NOMO-1 treated with dmso at 0.1 percent for 144 hours (cell line): ENCODE results near the gene RAD51B.
"Not testable (repeated sequence)": the region's sequence is repeated elsewhere in the genome, so short reads cannot be mapped to it uniquely, and the experiment has no call there.

Source experiments
- DNase-seq: peaks from one replicate; lab custom pipeline; 2025; ENCODE audit not compliant: unreplicated experiment; lab: John Stamatoyannopoulos, UW

The RAD51B gene

DNA sequence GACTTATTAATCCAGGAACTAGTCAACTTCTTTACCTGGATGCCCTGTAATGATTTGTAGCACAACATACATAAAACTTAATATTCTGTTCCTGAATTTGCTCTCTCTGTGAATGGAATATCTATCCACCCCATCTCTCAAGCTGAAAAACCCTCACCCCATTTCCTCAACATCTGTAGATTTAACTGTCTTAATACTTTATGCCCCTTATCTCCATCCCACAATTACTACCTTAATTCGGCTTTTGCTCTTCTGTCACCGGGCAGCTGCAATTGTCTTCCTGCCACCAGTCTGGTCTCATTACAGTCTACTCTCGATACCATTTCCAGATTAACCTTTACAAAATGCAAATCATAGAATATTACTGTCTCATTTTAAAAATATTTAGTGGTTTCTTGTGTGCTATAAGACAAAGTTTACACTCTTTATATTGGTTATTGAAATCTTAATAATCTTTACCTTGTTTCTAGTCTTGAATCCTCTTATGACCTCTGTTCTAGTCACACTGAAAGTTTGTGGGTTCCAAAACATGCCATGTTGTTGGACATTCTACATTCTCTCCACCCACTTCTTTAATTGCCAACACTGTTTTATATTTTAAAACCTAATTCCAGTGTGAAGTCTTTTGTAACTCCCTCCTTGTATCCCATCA, 347.3 kb downstream of the RAD51B start:
- DNase-seq, result no peak

DNA sequence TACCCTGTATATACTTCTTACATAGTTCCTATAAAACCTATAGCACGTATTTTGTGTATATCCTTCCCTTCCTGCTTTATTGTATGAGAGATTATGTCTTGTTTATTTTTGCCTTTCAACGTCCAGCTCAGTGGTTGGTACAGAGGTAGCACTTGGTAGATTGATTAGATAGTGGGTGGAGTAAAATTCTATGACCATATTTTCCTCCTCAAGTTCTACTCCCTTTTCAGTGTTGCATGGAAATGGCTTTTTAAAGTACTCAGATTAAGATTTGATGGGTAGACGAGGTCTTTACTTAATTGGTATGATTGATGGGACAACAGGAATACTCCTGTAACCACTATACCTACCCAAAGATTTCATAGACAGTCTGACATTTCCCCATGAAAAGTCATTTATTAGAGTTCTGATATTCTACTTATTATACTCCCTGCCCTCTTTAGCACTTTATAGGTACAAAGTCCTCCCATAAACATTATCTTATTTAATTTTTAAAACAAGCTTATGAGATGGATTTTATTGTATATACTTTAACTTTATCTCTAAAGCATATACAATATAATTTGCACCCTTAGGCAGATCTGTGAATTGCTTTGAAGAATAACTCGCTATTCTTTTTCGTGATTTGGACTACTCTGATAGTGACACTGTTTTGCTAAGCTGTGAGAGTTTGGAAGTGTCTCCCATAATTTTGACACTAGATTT, 348.0 kb downstream of the RAD51B start:
- DNase-seq, result no peak

DNA sequence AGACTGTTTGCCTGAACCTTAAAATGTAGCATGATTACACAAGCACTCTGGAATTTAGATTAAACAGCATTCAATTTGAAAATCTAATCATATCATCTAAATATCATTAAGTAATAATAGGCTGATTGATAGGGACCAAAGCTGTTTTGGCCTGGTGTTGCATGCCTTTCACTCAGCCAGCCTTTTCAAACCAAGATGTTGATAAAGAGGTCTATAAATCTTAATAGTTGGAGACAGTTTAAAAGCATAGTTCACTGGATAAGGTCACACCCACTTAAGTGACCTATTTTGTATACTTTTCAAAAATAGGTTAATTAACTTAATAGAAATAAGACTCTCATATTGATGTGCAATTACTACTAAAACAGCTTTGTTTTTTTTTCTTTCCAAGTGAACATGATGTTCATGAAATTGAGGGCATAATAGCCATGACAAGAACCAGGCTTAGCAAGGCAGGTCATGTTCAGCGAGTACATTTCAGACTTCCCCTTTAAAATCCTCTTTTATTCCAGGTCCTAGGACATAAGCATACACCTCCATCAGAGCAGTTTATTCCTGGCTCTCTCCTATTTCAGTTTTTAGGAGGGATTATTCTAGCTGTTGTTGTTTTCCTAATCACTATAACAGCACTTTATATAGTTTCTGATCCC, 349.0 kb downstream of the RAD51B start:
- DNase-seq, result no peak

DNA sequence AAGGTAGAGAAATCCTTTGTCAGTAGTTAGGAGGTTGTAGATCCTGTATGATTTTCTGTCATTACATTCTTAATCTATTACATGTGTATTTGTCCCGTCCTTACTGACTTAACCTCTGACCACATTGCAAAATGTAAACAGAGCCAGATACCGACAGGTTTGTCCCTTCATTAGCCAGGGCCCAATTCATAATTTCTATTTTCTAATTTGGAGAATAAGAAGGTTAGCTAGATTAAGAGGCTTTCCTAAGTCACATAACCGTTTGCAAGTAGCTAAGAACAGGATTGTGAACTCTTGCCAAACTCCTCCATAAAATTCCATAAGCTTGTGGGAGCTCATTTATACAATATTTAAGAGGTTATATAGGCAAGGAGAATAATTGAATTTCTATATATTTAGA, 352.6 kb downstream of the RAD51B start:
- DNase-seq, result no peak

DNA sequence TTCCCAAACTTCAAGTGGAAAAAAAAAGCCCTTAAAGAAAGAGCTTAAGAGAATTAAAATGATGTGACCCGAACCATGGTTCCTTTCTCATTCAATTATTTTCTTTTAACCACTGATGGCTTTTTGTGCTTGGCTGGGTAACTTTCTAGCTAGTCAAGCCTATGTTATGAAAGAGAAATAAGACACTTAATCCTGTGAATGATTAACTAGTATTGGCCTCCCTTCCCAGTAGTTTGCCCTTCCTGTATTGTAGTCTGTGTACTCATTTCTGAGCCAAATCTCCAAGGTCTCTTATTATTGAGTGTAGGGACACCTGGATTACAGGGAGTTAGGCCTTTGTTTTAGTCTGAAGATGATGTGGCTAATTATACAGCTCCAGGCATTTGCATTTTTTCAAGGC, 353.0 kb downstream of the RAD51B start:
- no peak for DNase-seq

DNA sequence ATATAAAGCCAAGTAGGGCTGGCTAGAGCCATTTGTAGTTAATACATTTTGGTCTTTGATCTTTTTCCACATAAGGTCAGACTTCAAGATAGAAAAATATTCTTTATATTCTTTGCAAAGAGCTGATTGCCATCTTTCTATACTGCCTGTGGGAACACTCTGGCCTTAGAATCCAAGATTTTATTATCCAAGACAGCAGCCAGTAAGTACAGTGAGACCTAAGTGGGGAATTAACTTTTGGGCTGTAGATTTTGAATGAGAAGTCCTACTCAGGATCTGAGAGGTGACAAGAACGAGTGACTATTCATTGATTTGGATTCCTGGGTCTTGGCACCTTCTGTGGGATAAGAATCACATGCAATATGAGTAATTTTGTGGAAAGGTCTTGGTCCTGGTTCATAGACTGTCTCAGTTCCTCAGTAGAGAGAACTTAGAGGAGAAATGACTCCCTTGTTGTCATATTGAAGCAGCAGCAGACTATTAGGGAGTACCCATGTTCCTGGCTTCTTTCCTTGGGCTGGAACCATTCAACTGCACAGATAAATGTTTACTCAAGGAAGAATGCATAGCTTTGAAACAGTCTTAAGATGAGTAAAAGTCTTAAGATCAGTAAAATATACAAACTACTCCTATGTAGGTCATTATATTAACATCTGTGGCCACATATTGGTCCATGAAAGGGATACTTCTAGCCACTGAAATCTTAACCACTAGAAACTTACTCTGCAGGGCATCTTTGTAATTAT, 353.8 kb downstream of the RAD51B start:
- no peak for DNase-seq

DNA sequence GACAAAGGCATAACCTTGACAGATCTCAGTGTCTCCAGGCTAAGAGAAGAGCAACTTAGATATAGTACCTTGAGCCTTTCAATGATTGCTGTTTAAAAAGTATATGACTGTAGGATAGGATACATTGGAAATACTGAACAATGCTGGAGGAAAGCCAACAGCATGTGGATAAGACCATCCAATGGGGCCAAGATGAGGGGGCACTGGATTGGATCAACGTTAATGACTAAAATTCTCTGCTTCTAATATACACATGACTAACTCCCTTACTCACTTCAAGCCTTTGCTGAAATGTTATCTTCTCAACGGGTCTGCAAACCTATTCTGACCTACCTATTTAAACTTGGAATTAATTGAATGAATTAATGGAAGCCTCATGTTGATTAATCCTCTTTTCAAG, 354.9 kb downstream of the RAD51B start:
- no peak for DNase-seq

DNA sequence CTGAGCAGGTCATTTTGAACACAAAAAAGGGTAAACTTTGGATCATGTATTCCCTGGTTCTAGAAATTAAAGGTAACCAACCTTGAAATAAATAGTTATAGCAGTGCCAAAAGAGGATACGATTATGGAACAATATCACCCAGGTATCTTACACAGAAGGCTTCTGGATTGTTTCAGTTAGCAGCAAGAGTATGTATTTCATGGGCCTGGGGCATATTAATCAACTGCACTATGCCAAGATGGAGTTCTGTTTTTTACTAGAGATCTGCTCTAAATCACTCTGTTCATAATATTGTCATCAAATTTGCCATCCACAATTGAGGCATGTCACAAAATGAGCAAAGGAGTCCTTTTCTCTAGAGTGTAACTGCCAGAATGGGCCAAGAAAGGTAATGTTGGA, 357.1 kb downstream of the RAD51B start:
- DNase-seq, result no peak

DNA sequence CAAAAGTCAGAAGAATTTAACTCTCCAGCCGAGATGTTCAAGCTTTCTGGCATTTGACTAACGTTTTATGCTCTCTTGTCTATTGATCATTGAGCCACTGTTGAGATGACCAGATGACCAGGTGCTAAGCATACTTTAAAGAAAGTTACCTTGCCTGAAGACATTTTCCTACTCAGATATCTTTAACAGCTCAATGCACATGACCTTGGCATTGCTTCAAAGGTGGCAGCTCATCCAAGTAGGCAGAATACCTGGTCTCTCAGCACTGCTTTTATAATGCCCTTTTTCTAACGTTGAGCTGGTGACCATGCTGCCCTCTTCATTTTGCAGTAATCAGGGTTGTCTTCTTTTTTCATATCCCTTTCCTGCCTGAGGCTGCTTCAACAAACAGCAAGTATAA, 358.1 kb downstream of the RAD51B start:
- no peak for DNase-seq

DNA sequence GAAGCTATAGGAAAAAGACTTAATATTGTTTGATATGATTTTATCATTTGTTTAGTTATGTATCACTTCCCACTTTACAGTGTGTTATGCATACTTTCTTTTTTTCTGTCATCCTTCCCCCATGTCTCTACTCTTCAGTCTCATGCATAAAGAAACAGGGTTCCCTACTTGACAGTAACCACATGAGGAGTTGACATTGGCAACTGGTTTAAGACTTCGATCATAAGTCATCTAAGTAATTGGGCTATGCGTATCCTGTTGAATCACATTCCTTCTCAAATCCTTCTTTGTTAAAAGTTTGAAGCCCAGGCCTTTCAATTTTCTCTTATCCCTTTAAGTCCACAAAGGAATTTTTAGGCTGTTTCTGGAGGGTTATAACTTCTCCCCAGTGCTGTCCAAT, 358.7 kb downstream of the RAD51B start:
- DNase-seq, result no peak

DNA sequence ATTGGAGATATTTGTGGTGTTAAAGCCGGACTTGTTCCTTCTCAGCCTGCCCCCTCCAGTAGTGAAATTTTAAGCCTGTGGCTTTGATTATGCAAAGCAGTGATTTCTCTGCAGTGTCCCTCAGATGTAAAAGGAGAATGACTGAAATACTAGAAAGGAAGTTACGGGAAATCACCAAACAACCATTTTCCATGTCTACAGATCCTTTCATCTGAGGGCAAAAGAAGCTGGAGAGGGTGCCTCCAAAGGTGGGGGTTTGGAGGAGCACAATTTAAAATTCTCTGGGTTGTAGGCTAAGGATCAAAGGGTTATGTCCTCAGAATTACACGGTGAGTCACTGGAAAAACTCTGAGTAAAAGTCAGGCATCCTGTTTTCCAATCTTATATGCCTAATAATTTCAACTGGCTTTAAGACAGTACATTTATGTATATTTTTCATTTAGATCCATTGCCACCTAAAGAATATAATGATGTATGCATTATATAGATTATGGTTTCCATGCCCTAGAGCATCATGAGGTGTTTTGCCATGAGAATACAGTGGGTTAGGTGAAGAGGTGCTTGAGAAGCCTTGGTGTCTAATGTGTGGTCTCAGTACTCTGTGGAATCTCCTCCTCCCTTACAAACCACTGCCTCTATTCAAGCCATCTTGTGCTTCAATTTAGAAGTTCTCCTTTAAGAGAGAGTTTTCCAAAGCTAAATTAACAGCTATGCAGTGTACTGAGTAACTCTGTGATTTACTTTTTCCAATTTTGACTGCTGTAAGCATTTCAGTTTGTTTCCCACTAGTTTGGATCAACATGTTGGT, 362.1 kb downstream of the RAD51B start:
- DNase-seq, result no peak

DNA sequence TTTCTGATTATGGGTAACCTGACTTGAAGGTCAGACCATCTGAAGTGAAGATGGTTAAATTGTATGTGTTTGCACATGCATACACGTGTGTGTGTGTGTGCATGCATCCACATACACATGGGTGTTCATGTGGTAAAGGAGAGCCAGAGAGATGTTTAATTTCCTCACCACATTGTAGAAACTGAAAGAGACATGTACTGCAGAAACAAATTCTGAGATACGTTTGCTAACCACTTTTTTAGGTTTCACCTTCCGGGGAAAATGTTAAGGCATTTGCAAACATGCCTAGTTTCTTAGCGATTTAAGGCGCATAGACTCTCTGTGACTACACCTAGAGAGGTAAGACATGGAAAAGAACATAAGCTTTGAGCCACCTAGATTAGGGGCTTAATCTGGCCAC, 362.9 kb downstream of the RAD51B start:
- no peak for DNase-seq

DNA sequence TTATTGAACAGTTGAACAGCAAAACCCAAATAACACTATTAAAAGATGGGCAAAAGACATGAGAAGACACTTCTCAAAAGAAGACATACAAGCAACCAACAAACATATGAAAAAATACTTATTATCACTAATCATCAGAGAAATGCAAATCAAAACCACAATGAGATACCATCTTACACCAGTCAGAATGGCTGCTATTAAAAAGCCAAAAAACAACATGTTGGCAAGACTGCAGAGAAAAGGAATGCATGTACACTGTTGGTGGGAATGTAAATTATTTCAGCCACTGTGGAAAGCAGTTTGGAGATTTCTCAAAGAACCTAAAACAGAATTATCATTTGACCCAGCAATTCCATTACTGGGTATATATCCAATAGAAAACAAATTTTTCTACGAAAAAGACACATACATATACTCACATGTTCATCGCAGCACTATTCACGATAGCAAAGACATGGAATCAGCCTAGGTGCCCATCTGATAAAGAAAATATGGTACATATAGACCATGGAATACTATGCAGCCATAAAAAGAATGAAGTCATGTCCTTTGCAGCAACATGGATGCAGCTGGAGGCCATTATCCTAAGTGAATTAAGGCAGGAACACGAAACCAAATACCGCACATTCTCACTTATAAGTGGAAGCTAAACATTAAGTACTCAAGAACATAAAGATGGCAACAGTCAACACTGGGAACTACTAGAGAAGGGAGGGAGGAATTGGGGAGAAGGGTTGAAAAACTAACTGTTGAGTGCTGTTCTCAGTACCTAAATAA, 367.1 kb downstream of the RAD51B start:
- DNase-seq, result not testable (repeated sequence)

DNA sequence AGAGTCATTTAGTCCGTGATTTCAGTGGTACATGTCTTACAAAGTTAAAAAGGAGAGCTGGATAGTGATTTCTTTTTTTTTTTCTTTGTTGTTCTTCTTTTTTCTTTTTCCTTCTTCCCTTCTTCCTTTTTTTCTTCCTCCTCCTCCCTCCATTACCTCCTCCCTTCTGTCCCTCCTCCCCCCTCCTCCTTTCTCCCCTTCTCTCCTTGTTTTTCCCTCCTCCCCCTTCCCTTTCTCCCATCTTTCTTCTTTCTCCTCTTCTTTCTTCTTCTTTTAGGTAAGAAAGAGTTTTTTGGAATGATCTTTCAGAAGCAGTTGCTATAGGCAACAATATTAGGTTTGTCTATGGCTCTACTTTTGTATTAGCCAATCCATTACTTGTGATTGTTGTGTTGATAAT, 368.6 kb downstream of the RAD51B start:
- DNase-seq, result no peak

DNA sequence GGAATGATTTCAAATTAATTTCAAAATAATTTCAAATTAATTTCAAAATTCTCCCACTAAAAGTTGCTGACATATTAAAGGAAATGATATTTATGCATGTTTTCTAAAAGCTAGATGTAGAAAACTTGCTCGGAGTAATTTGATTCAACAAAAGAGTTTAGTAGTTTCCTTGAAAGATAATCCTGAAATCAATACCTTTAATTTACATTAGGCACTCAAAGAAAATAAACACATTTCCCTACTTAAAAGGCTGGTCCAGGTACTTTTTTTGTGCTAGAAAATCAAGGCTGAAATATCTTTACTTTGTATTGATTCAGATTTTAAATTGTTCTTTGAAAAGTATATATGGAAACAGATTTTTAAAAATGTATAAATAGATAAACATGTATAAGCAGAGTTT, 370.5 kb downstream of the RAD51B start:
- DNase-seq, result no peak

DNA sequence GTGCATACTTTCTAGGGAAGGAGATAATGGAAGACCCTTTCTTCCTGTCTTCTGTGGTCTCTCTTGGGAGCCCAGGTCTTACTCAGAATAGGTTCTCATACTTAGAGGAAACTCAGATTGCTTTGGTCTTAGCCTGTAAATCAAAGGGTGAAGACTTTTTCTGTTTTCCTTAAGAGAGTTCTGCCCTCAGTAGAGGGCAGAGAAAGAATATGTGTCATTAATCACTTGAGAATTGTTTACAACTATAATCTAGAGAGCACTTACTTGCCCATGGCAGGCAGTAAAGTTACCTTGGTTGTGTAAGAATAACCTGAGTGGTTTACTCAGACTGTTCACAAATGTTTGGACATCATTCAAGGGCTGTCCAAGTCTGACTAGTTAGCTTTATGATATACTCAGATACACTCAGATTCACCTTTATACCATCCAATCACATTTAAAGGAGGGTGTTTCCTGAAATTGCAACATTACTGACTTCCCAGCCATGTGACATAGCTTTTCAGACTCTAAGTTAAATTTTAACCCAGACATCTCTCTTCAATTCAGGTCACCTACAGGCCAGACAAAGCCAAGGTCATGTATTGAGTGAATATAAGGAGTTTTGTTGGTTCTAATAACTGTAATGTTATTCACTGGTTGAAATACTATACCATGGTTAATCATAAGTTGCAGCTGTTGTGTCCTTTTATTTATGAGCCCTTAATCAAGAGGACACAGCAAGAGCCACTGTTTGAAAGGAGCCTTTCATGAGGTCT, 372.2 kb downstream of the RAD51B start:
- no peak for DNase-seq

DNA sequence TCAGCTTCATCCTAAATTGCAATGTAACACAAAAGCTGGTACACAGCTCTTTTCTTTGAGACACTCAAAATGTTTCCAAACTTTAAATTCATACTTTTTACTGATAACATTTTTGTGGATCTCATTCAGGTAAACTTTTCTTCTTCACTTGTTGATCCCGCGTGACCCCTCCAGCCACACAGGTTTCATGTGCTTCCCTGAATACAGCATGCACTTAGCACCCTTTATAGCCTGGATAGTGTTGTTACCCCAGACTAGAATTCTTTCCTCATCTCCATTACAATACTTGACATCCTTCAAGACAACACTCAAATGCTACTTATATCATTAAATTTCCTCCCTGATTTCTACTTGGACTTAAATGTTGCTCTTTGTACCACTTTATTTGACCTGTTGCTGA, 373.4 kb downstream of the RAD51B start:
- no peak for DNase-seq

DNA sequence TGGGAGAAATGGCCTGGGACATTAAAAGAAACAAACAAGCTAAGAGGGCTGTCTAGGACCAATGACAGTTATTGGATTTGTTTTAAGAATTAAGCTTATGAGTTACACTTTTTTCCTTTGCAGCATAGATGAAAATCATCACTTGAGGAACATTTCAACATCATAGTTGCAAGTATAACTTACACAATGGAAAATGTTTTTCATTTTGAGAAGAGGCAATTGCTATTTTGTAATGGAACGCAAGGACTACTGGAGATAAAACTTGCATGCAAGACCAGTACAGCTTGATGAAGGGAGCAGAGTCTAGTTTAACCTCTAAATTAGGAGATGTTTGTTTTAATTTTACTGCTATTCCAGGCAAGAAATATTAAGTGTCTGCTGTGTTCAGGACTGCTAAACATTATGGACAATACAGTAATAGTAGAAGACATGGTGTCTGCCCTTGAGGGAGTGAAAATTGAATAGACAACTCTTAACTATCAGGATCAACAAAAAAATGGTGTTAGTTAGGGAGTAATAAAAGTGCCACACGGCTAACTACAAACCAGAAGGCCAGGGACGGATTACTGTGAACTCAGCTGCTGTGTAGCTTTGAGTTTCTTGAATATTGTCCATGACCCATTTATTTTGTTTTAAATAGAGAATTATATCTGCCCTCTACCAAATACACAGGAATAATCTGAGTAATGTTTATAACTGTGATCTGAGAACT, 374.5 kb downstream of the RAD51B start:
- DNase-seq, result no peak

DNA sequence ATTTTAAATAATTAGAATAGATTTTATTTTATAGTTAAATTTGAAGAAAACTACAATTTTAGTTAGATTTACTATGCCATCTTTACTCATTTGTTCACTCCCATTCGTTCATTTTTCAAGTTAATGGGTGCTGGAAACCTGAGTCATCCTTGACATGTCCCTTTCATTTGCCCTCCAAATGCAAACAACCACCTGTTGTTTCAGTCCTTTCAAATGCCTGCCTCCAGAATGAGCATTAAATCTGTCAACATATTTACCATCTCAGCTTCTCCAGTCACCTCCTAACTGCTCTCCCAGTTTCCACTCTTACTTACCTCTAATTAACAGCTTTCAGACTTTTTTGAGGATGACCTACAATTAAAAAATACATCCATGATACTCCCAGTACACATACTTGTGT, 375.5 kb downstream of the RAD51B start:
- DNase-seq, result no peak
